WTC11 (cell line): Measurements from ENCODE around the gene TMEM19. TPM values are rescaled to one million over a fixed set of nuclear protein-coding genes. Genes with fewer than 3 reads are reported as not detected.

Experiments used
- ATAC-seq: fragments of 200-7000 bp; cut with Tn5 transposase; 2 replicates; pipeline ENCODE4 v1.10.0; 2021; ENCODE audit warnings: mild to moderate bottlenecking, moderate library complexity
- CTCF ChIA-PET: fragments of 300-600 bp; sonication (Branson Sonifier 250); formaldehyde crosslinking; loops from one replicate; lab custom pipeline; 2021; ENCODE audit warnings: antibody characterized with exemption; lab: Charles Lee
- POLR2A ChIA-PET: fragments of 350-600 bp; sonication (Branson Sonifier 250); formaldehyde crosslinking; loops from one replicate; lab custom pipeline; 2021; ENCODE audit warnings: antibody characterized with exemption; lab: Charles Lee
- DNase-seq: peaks from one replicate; pipeline ENCODE4 v3.0.0; 2021; ENCODE audit warnings: low spot score
- H3K27ac Mint-ChIP-seq: 2 replicates; pipeline ENCODE4 v1.8.0; 2021; ENCODE audit warnings: mixed read lengths
- H3K27me3 Mint-ChIP-seq: 2 replicates; pipeline ENCODE4 v1.8.0; 2021; ENCODE audit warnings: low read depth, mild to moderate bottlenecking, moderate library complexity, mixed read lengths
- H3K36me3 Mint-ChIP-seq: 2 replicates; pipeline ENCODE4 v1.8.0; 2021; ENCODE audit warnings: mixed read lengths
- H3K4me1 Mint-ChIP-seq: 2 replicates; pipeline ENCODE4 v1.8.0; 2022; ENCODE audit warnings: mixed read lengths
- H3K4me3 Mint-ChIP-seq: 2 replicates; pipeline ENCODE4 v1.8.0; 2021; ENCODE audit warnings: mild to moderate bottlenecking, moderate library complexity, mixed read lengths
- H3K9me3 Mint-ChIP-seq: 2 replicates; pipeline ENCODE4 v1.8.0; 2021; ENCODE audit warnings: mixed read lengths
- CTCF ChIP-seq: fragments of 200-600 bp; IDR thresholded peaks from 2 replicates; pipeline ENCODE4 v1.8.0; 2022; ENCODE audit warnings: antibody characterized with exemption
- EMX1 ChIP-seq: fragments of 250-450 bp; sonication (Bioruptor Pico); IDR thresholded peaks from 2 replicates; pipeline ENCODE4 v1.8.0; 2021; ENCODE audit warnings: mild to moderate bottlenecking
- ERG ChIP-seq: fragments of 250-450 bp; sonication (Bioruptor Pico); IDR thresholded peaks from 2 replicates; pipeline ENCODE4 v1.8.0; 2021; ENCODE audit warnings: mild to moderate bottlenecking
- GABPB1 ChIP-seq: sonication (generic); formaldehyde crosslinking; IDR thresholded peaks from 2 replicates; pipeline ENCODE4 v1.8.1; 2023; ENCODE audit warnings: mild to moderate bottlenecking, missing genetic modification reagents
- HMGXB4 ChIP-seq: sonication (generic); formaldehyde crosslinking; IDR thresholded peaks from 2 replicates; pipeline ENCODE4 v1.8.1; 2023; ENCODE audit warnings: mild to moderate bottlenecking, moderate library complexity, missing genetic modification reagents
- JAZF1 ChIP-seq: fragments of 250-450 bp; sonication (Bioruptor Pico); IDR thresholded peaks from 2 replicates; pipeline ENCODE4 v1.9.0; 2021; ENCODE audit warnings: moderate library complexity, mild to moderate bottlenecking, inconsistent platforms
- MXD4 ChIP-seq: fragments of 250-450 bp; sonication (Bioruptor Pico); IDR thresholded peaks from 2 replicates; pipeline ENCODE4 v1.8.0; 2021; ENCODE audit warnings: mild to moderate bottlenecking, moderate library complexity, borderline replicate concordance
- NFYB ChIP-seq: sonication (generic); formaldehyde crosslinking; conservative IDR thresholded peaks from 2 replicates; pipeline ENCODE4 v1.8.0; 2022; ENCODE audit warnings: low read depth, missing genetic modification reagents
- NR1H2 ChIP-seq: sonication (generic); formaldehyde crosslinking; IDR thresholded peaks from 2 replicates; pipeline ENCODE4 v1.9.0; 2021; ENCODE audit warnings: mild to moderate bottlenecking, moderate library complexity, missing genetic modification reagents
- PREB ChIP-seq: sonication (generic); formaldehyde crosslinking; IDR thresholded peaks from 2 replicates; pipeline ENCODE4 v1.8.1; 2022; ENCODE audit warnings: mild to moderate bottlenecking, missing genetic modification reagents, moderate library complexity, borderline replicate concordance
- RELA ChIP-seq: sonication (generic); formaldehyde crosslinking; IDR thresholded peaks from 2 replicates; pipeline ENCODE4 v1.8.1; 2022; ENCODE audit warnings: missing genetic modification reagents, mild to moderate bottlenecking, borderline replicate concordance
- SMAD4 ChIP-seq: sonication (generic); formaldehyde crosslinking; IDR thresholded peaks from 2 replicates; pipeline ENCODE4 v1.8.0; 2022; ENCODE audit warnings: mild to moderate bottlenecking, missing genetic modification reagents
- SOX15 ChIP-seq: fragments of 250-450 bp; sonication (Bioruptor Pico); IDR thresholded peaks from 2 replicates; pipeline ENCODE4 v1.9.0; 2021; ENCODE audit warnings: mild to moderate bottlenecking
- TCF7 ChIP-seq: sonication (generic); formaldehyde crosslinking; IDR thresholded peaks from 2 replicates; pipeline ENCODE4 v1.8.0; 2022; ENCODE audit warnings: mild to moderate bottlenecking, low read depth, missing genetic modification reagents, moderate library complexity
- ZBTB21 ChIP-seq: sonication (generic); formaldehyde crosslinking; IDR thresholded peaks from 2 replicates; pipeline ENCODE4 v1.8.1; 2023; ENCODE audit warnings: mild to moderate bottlenecking, missing genetic modification reagents, borderline replicate concordance
- ZNF317 ChIP-seq: sonication (generic); formaldehyde crosslinking; IDR thresholded peaks from 2 replicates; pipeline ENCODE4 v1.8.1; 2023; ENCODE audit warnings: low read depth, mild to moderate bottlenecking, moderate library complexity, missing genetic modification reagents, borderline replicate concordance
- total RNA-seq: library from RNA; stranded (reverse); gene quantifications from 3 replicates; pipeline ENCODE4 v1.2.3, GENCODE V29; 2021
- TF ChIP-seq, protein P1 (sequence below): fragments of 250-450 bp; sonication (Bioruptor Pico); IDR thresholded peaks from 2 replicates; pipeline ENCODE4 v1.9.0; 2021; ENCODE audit warnings: mild to moderate bottlenecking

Gene TMEM19
- total RNA-seq, 1 experiment from 2014 or later: 11.7 TPM

GRCh38 chr12:71682466-71682865 lies 3.4 kb upstream of the TMEM19 start:
- H3K36me3 Mint-ChIP-seq: no peaks in the 10 kb centered on the region
- no peaks in the 10 kb centered on the region for H3K27me3 Mint-ChIP-seq
- ChIA-PET CTCF (no interaction called here), POLR2A (no interaction called here)
- no peak for ATAC-seq
- H3K27ac Mint-ChIP-seq: no peak overlapping the region
- DNase-seq: no peak
- H3K9me3 Mint-ChIP-seq: no peaks in the 10 kb centered on the region
- no peak for TF ChIP-seq JAZF1 (CRISPR knock-in tag)
- H3K4me1 Mint-ChIP-seq: peaks cover 6% of the 10 kb centered on the region
- no peak overlapping the region for H3K4me3 Mint-ChIP-seq

GRCh38 chr12:71683633-71684032 lies 2.2 kb upstream of the TMEM19 start:
- no peak overlapping the region for H3K4me3 Mint-ChIP-seq

GRCh38 chr12:71684081-71684480 lies 1.8 kb upstream of the TMEM19 start:
- ATAC-seq: no peak
- TF ChIP-seq HMGXB4 (CRISPR knock-in tag) (no peak), NFYB (CRISPR knock-in tag) (0 out of 2 replicates have a peak, but pooled peaks have one; percentile 21), ZBTB21 (CRISPR knock-in tag) (no peak)
- no peaks in the 10 kb centered on the region for H3K36me3 Mint-ChIP-seq
- DNase-seq: no peak
- POLR2A ChIA-PET: interaction anchor here (0.7 to 4.3 kb wide), 2 partner anchors 12 to 21 kb away, joined by 3 to 45 read pairs; partner anchors contain the start of genes THAP2 and ZFC3H1
- no peak overlapping the region for H3K4me3 Mint-ChIP-seq
- peaks cover 14% of the 10 kb centered on the region for H3K4me1 Mint-ChIP-seq
- CTCF ChIA-PET: interaction anchor here (0.7 kb wide), 1 partner anchor 162 kb away, joined by 4 read pairs; no protein-coding TSS in a partner anchor
- H3K27ac Mint-ChIP-seq: no peak overlapping the region
- no peaks in the 10 kb centered on the region for H3K27me3 Mint-ChIP-seq
- no peaks in the 10 kb centered on the region for H3K9me3 Mint-ChIP-seq

More at GRCh38 chr12:71683633-71684032, 2.2 kb upstream of the TMEM19 start:
- Mint-ChIP-seq H3K9me3 (no peaks in the 10 kb centered on the region), H3K36me3 (no peaks in the 10 kb centered on the region), H3K4me1 (peaks cover 14% of the 10 kb centered on the region), H3K27ac (no peak overlapping the region), H3K27me3 (no peaks in the 10 kb centered on the region)
- ATAC-seq (no peak), DNase-seq (no peak)
- TF ChIP-seq GABPB1 (CRISPR knock-in tag) (peak; percentile 60; the same call in 1 of the 2 replicates), SMAD4 (CRISPR knock-in tag) (no peak)
- ChIA-PET POLR2A (interaction anchor here (4.3 kb wide), 1 partner anchor 20 kb away, joined by 45 read pairs; the partner anchor contains the start of genes THAP2 and ZFC3H1), CTCF (no interaction called here)

- ChIA-PET CTCF (interaction anchor here (1.2 to 3.6 kb wide), 5 partner anchors 21 to 64 kb away, joined by 3 to 41 read pairs (median 4); partner anchors contain the start of genes THAP2 and ZFC3H1), POLR2A (interaction anchor here (1.4 to 4.3 kb wide), 4 partner anchors 11 to 69 kb away, joined by 4 to 45 read pairs (median 8); partner anchors contain the start of genes RAB21, THAP2 and ZFC3H1)
- peak overlapping the region; percentile 86 for H3K27ac Mint-ChIP-seq
- H3K36me3 Mint-ChIP-seq: no peaks in the 10 kb centered on the region
- H3K4me1 Mint-ChIP-seq: peaks cover 14% of the 10 kb centered on the region
- ATAC-seq: no peak
- peak overlapping the region; percentile 95 for H3K4me3 Mint-ChIP-seq
- H3K27me3 Mint-ChIP-seq: no peaks in the 10 kb centered on the region
- no peaks in the 10 kb centered on the region for H3K9me3 Mint-ChIP-seq
- DNase-seq: no peak
- TF ChIP-seq SOX15 (CRISPR knock-in tag): no peak
- TF ChIP-seq MXD4 (CRISPR knock-in tag): no peak
- TF ChIP-seq NR1H2: no peak
- no peak for TF ChIP-seq PREB (CRISPR knock-in tag)
- TF ChIP-seq TCF7: no peak
- TF ChIP-seq, protein P1, sequence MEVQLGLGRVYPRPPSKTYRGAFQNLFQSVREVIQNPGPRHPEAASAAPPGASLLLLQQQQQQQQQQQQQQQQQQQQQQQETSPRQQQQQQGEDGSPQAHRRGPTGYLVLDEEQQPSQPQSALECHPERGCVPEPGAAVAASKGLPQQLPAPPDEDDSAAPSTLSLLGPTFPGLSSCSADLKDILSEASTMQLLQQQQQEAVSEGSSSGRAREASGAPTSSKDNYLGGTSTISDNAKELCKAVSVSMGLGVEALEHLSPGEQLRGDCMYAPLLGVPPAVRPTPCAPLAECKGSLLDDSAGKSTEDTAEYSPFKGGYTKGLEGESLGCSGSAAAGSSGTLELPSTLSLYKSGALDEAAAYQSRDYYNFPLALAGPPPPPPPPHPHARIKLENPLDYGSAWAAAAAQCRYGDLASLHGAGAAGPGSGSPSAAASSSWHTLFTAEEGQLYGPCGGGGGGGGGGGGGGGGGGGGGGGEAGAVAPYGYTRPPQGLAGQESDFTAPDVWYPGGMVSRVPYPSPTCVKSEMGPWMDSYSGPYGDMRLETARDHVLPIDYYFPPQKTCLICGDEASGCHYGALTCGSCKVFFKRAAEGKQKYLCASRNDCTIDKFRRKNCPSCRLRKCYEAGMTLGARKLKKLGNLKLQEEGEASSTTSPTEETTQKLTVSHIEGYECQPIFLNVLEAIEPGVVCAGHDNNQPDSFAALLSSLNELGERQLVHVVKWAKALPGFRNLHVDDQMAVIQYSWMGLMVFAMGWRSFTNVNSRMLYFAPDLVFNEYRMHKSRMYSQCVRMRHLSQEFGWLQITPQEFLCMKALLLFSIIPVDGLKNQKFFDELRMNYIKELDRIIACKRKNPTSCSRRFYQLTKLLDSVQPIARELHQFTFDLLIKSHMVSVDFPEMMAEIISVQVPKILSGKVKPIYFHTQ: no peak
- no peak for TF ChIP-seq CTCF
- no peak for TF ChIP-seq ERG (CRISPR knock-in tag)
- no peak for TF ChIP-seq ZBTB21 (CRISPR knock-in tag)
- no peak for TF ChIP-seq RELA (CRISPR knock-in tag)
- no peak for TF ChIP-seq ZNF317 (CRISPR knock-in tag)
- TF ChIP-seq JAZF1 (CRISPR knock-in tag): no peak
- no peak for TF ChIP-seq EMX1 (CRISPR knock-in tag)
Observed at GRCh38 chr12:71685312-71685906, 473 bp upstream of the TMEM19 start.
